ENCODE measurements around the gene ZNF576.
A peak's percentile ranks its signal among the peaks of the same experiment; 100 is the strongest.
"Not testable (repeated sequence)": the region's sequence is repeated elsewhere in the genome, so short reads cannot be mapped to it uniquely, and the experiment has no call there.

ZNF576 gene

GRCh38 chr19:43589678-43590077, 6.7 kb upstream of the ZNF576 start:
- no peaks in the 10 kb centered on the region for H3K9me3 Mint-ChIP-seq
- H3K36me3 Mint-ChIP-seq = peaks cover 51% of the 10 kb centered on the region
- H3K27me3 Mint-ChIP-seq = no peaks in the 10 kb centered on the region
- H3K27ac Mint-ChIP-seq = peak overlapping the region; percentile 11
- H3K4me1 Mint-ChIP-seq = peaks cover 53% of the 10 kb centered on the region
- ATAC-seq = peak; percentile 24
- no peak overlapping the region for H3K4me3 Mint-ChIP-seq

- no peaks in the 10 kb centered on the region for H3K9me3 Mint-ChIP-seq
- peaks cover 35% of the 10 kb centered on the region for H3K36me3 Mint-ChIP-seq
- H3K27ac Mint-ChIP-seq = no peak overlapping the region
- no peaks in the 10 kb centered on the region for H3K27me3 Mint-ChIP-seq
- H3K4me1 Mint-ChIP-seq = peaks cover 59% of the 10 kb centered on the region
- no peak for ATAC-seq
- no peak overlapping the region for H3K4me3 Mint-ChIP-seq
Observed at GRCh38 chr19:43591904-43592772, 4.3 kb upstream of the ZNF576 start.

- peak overlapping the region; percentile 65 for H3K27ac Mint-ChIP-seq
- peaks cover 66% of the 10 kb centered on the region for H3K4me1 Mint-ChIP-seq
- H3K4me3 Mint-ChIP-seq = no peak overlapping the region
- H3K36me3 Mint-ChIP-seq = peaks cover 35% of the 10 kb centered on the region
- H3K27me3 Mint-ChIP-seq = no peaks in the 10 kb centered on the region
- ATAC-seq = no peak
- H3K9me3 Mint-ChIP-seq = no peaks in the 10 kb centered on the region
Observed at GRCh38 chr19:43592800-43593350, 3.5 kb upstream of the ZNF576 start.

GRCh38 chr19:43594081-43594697, 2.2 kb upstream of the ZNF576 start:
- Mint-ChIP-seq H3K27ac (peak overlapping the region; percentile 65), H3K36me3 (peaks cover 42% of the 10 kb centered on the region), H3K27me3 (no peaks in the 10 kb centered on the region), H3K4me1 (peaks cover 77% of the 10 kb centered on the region), H3K4me3 (peak overlapping the region; percentile 95), H3K9me3 (no peaks in the 10 kb centered on the region)
- ATAC-seq = no peak

GRCh38 chr19:43594710-43595604, 1.4 kb upstream of the ZNF576 start:
- no peaks in the 10 kb centered on the region for H3K9me3 Mint-ChIP-seq
- peak; percentile 46 for ATAC-seq
- peaks cover 35% of the 10 kb centered on the region for H3K36me3 Mint-ChIP-seq
- peaks cover 71% of the 10 kb centered on the region for H3K4me1 Mint-ChIP-seq
- peak overlapping the region; percentile 95 for H3K4me3 Mint-ChIP-seq
- peak overlapping the region; percentile 97 for H3K27ac Mint-ChIP-seq
- H3K27me3 Mint-ChIP-seq = no peaks in the 10 kb centered on the region

- peak; percentile 51 for ATAC-seq
- H3K4me3 Mint-ChIP-seq = peak overlapping the region; percentile 95
- H3K36me3 Mint-ChIP-seq = peaks cover 32% of the 10 kb centered on the region
- H3K27ac Mint-ChIP-seq = peak overlapping the region; percentile 97
- H3K27me3 Mint-ChIP-seq = no peaks in the 10 kb centered on the region
- H3K4me1 Mint-ChIP-seq = peaks cover 64% of the 10 kb centered on the region
- no peaks in the 10 kb centered on the region for H3K9me3 Mint-ChIP-seq
Observed at GRCh38 chr19:43595605-43595998, 793 bp upstream of the ZNF576 start.

- no peak for ATAC-seq
- peaks cover 57% of the 10 kb centered on the region for H3K4me1 Mint-ChIP-seq
- H3K36me3 Mint-ChIP-seq = peaks cover 30% of the 10 kb centered on the region
- no peaks in the 10 kb centered on the region for H3K27me3 Mint-ChIP-seq
- no peaks in the 10 kb centered on the region for H3K9me3 Mint-ChIP-seq
- peak overlapping the region; percentile 95 for H3K4me3 Mint-ChIP-seq
- peak overlapping the region; percentile 97 for H3K27ac Mint-ChIP-seq
Observed at GRCh38 chr19:43596842-43597461, 557 bp downstream of the ZNF576 start.

- Mint-ChIP-seq H3K4me3 (peak overlapping the region; percentile 95), H3K4me1 (peaks cover 53% of the 10 kb centered on the region), H3K27ac (peak overlapping the region; percentile 97), H3K27me3 (no peaks in the 10 kb centered on the region), H3K9me3 (no peaks in the 10 kb centered on the region), H3K36me3 (peaks cover 25% of the 10 kb centered on the region)
- ATAC-seq = no peak
Observed at GRCh38 chr19:43597876-43598275, 1.5 kb downstream of the ZNF576 start.

GRCh38 chr19:43598445-43599240, 2.2 kb downstream of the ZNF576 start:
- Mint-ChIP-seq H3K27me3 (no peaks in the 10 kb centered on the region), H3K27ac (peak overlapping the region; percentile 97), H3K4me1 (peaks cover 45% of the 10 kb centered on the region), H3K36me3 (peaks cover 17% of the 10 kb centered on the region), H3K9me3 (no peaks in the 10 kb centered on the region), H3K4me3 (no peak overlapping the region)
- ATAC-seq = no peak

- Mint-ChIP-seq H3K36me3 (peaks cover 12% of the 10 kb centered on the region), H3K4me1 (peaks cover 48% of the 10 kb centered on the region), H3K27ac (no peak overlapping the region), H3K27me3 (no peaks in the 10 kb centered on the region), H3K4me3 (no peak overlapping the region), H3K9me3 (no peaks in the 10 kb centered on the region)
- ATAC-seq = no peak
Observed at GRCh38 chr19:43599635-43600295, 3.4 kb downstream of the ZNF576 start.

- peaks cover 12% of the 10 kb centered on the region for H3K36me3 Mint-ChIP-seq
- not testable (repeated sequence) for H3K27me3 Mint-ChIP-seq, ATAC-seq, H3K9me3 Mint-ChIP-seq, H3K27ac Mint-ChIP-seq, H3K4me3 Mint-ChIP-seq
- H3K4me1 Mint-ChIP-seq = peaks cover 43% of the 10 kb centered on the region
Observed at GRCh38 chr19:43600326-43600725, 3.9 kb downstream of the ZNF576 start.

GRCh38 chr19:43605875-43606568, 9.6 kb downstream of the ZNF576 start:
- ATAC-seq = no peak
- Mint-ChIP-seq H3K4me3 (no peak overlapping the region), H3K4me1 (peaks cover 11% of the 10 kb centered on the region), H3K27ac (peak overlapping the region; percentile 25), H3K9me3 (no peaks in the 10 kb centered on the region), H3K36me3 (peaks cover 12% of the 10 kb centered on the region), H3K27me3 (no peaks in the 10 kb centered on the region)

- no peak for ATAC-seq
- no peaks in the 10 kb centered on the region for H3K27me3 Mint-ChIP-seq
- H3K36me3 Mint-ChIP-seq = peaks cover 11% of the 10 kb centered on the region
- H3K27ac Mint-ChIP-seq = peak overlapping the region; percentile 25
- H3K4me3 Mint-ChIP-seq = no peak overlapping the region
- H3K9me3 Mint-ChIP-seq = no peaks in the 10 kb centered on the region
- H3K4me1 Mint-ChIP-seq = peaks cover 12% of the 10 kb centered on the region
Observed at GRCh38 chr19:43606569-43607229, 10.3 kb downstream of the ZNF576 start.
